Neural progenitor cell (in vitro differentiated cells): ENCODE data around the gene NPR3. TPM values are rescaled to one million over a fixed set of nuclear protein-coding genes. Genes with fewer than 3 reads are reported as not detected.

Source experiments
- DNase-seq: peaks from one replicate; pipeline ENCODE4 v3.0.0-alpha.2; 2016; ENCODE audit warnings: low spot score
- H2AFZ ChIP-seq: fragments of 200-600 bp; sonication (generic); replicated peaks from 2 replicates; pipeline ENCODE4 v1.6.1; 2016; ENCODE audit warnings: antibody characterized with exemption
- H3F3A ChIP-seq: fragments of 200-600 bp; sonication (generic); 2 replicates; pipeline ENCODE4 v1.6.1; 2016; ENCODE audit warnings: antibody characterized with exemption, low read depth
- H3K27ac ChIP-seq: fragments of 200-600 bp; sonication (generic); 2 replicates; pipeline ENCODE4 v1.5.1; 2016; ENCODE audit warnings: mild to moderate bottlenecking
- H3K27me3 ChIP-seq: fragments of 200-600 bp; sonication (generic); 2 replicates; pipeline ENCODE4 v1.6.1; 2016; ENCODE audit warnings: mild to moderate bottlenecking, moderate library complexity
- H3K36me3 ChIP-seq: fragments of 200-600 bp; sonication (generic); 2 replicates; pipeline ENCODE4 v1.5.1; 2016
- H3K4me1 ChIP-seq: fragments of 200-600 bp; sonication (generic); 2 replicates; pipeline ENCODE4 v1.6.1; 2016; ENCODE audit warnings: mixed run types
- H3K4me2 ChIP-seq: fragments of 200-600 bp; sonication (generic); 2 replicates; pipeline ENCODE4 v1.6.1; 2016
- H3K4me3 ChIP-seq: fragments of 200-600 bp; sonication (generic); 2 replicates; pipeline ENCODE4 v1.5.1; 2016
- H3K79me2 ChIP-seq: fragments of 200-600 bp; sonication (generic); 2 replicates; pipeline ENCODE4 v1.6.1; 2016; ENCODE audit warnings: low read depth
- H3K9ac ChIP-seq: fragments of 200-600 bp; sonication (generic); 2 replicates; pipeline ENCODE4 v1.6.1; 2016
- H3K9me3 ChIP-seq: fragments of 200-600 bp; sonication (generic); 2 replicates; pipeline ENCODE4 v1.5.1; 2016; ENCODE audit warnings: low read depth
- H4K20me1 ChIP-seq: fragments of 200-600 bp; sonication (generic); 2 replicates; pipeline ENCODE4 v1.6.1; 2016; ENCODE audit warnings: low read depth
- H3K27ac Mint-ChIP-seq: 3 replicates; pipeline ENCODE4 v1.8.0; 2021; ENCODE audit warnings: mixed read lengths
- H3K27me3 Mint-ChIP-seq: 2 replicates; pipeline ENCODE4 v1.8.0; 2022; ENCODE audit warnings: low read depth, mild to moderate bottlenecking, inconsistent platforms, moderate library complexity, mixed read lengths; ENCODE audit not compliant: insufficient read depth
- H3K36me3 Mint-ChIP-seq: 3 replicates; pipeline ENCODE4 v1.8.0; 2021; ENCODE audit warnings: mixed read lengths
- H3K4me1 Mint-ChIP-seq: 3 replicates; pipeline ENCODE4 v1.8.0; 2021; ENCODE audit warnings: mixed read lengths
- H3K4me3 Mint-ChIP-seq: 3 replicates; pipeline ENCODE4 v1.8.0; 2021; ENCODE audit warnings: mild to moderate bottlenecking, moderate library complexity, mixed read lengths
- H3K9me3 Mint-ChIP-seq: 3 replicates; pipeline ENCODE4 v1.8.0; 2020; ENCODE audit warnings: mixed read lengths
- CTCF ChIP-seq: fragments of 200-600 bp; sonication (generic); IDR thresholded peaks from 2 replicates; pipeline ENCODE4 v1.5.1; 2017; ENCODE audit warnings: antibody characterized with exemption, mild to moderate bottlenecking
- EZH2 ChIP-seq: fragments of 200-600 bp; sonication (generic); IDR thresholded peaks from 2 replicates; pipeline ENCODE4 v1.6.1; 2017; ENCODE audit warnings: antibody characterized with exemption, mild to moderate bottlenecking, moderate library complexity
- EZH2phosphoT487 ChIP-seq: fragments of 200-600 bp; sonication (generic); IDR thresholded peaks from 2 replicates; pipeline ENCODE4 v1.6.1; 2017; ENCODE audit warnings: antibody characterized with exemption
- total RNA-seq: library from RNA; depleted of rRNA; stranded (reverse); fragments of >200 nt; gene quantifications from 2 replicates; pipeline ENCODE4 v1.2.3, GENCODE V29; 2015; ENCODE audit warnings: low replicate concordance

NPR3 gene
- total RNA-seq, 1 donor from 2014 or later = not detected

DNA sequence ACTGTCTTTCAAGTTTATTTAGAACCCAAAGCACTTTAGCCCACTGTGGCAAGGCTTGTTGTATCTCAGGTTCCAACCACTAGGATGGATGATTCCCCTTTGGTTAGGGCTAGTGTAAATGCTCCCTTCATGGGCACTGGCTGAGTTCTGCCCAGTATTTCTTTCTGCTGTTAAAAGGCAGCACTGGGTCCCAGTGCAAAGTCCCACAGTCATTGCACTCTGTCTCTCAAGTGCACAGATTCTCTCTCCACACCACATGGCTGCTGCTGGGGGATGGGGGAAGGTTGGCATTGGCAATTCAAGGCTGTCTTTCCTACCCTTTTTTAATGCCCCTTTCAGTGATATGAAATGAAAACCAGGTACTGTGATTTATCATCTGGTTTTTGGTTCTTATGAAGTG is 7.2 kb upstream of the NPR3 start:
- Mint-ChIP-seq H3K27me3 (peaks cover 9% of the 10 kb centered on the region), H3K27ac (no peak overlapping the region)
- H3K36me3 ChIP-seq = no peaks in the 10 kb centered on the region

GRCh38 chr5:32707418-32707997 is 3.6 kb upstream of the NPR3 start:
- Histone ChIP-seq H3K4me2 (no peak overlapping the region), H3K79me2 (no peaks in the 10 kb centered on the region), H3F3A (peaks cover 9% of the 10 kb centered on the region), H3K9ac (no peak overlapping the region), H3K36me3 (no peaks in the 10 kb centered on the region), H2AFZ (no peak overlapping the region), H3K4me1 (peaks cover 25% of the 10 kb centered on the region), H3K27ac (no peak overlapping the region), H4K20me1 (peaks cover 6% of the 10 kb centered on the region), H3K9me3 (no peaks in the 10 kb centered on the region), H3K4me3 (no peak overlapping the region), H3K27me3 (peaks cover 52% of the 10 kb centered on the region)
- no peak for TF ChIP-seq EZH2phosphoT487
- peak; percentile 71 for TF ChIP-seq CTCF
- no peak for TF ChIP-seq EZH2
- Mint-ChIP-seq H3K27me3 (peaks cover 42% of the 10 kb centered on the region), H3K4me1 (peaks cover 8% of the 10 kb centered on the region), H3K9me3 (no peaks in the 10 kb centered on the region), H3K4me3 (no peak overlapping the region), H3K27ac (no peak overlapping the region), H3K36me3 (no peaks in the 10 kb centered on the region)
- DNase-seq = peak; percentile 52

More for the DNA sequence above, 7.2 kb upstream of the NPR3 start:
- Mint-ChIP-seq H3K4me3 (no peak overlapping the region), H3K36me3 (no peaks in the 10 kb centered on the region), H3K9me3 (no peaks in the 10 kb centered on the region), H3K4me1 (no peaks in the 10 kb centered on the region)
- Histone ChIP-seq H3K27me3 (peaks cover 16% of the 10 kb centered on the region), H4K20me1 (no peaks in the 10 kb centered on the region), H3K27ac (no peak overlapping the region), H3K4me1 (no peaks in the 10 kb centered on the region), H3K79me2 (no peaks in the 10 kb centered on the region), H3K4me2 (no peak overlapping the region), H3K9me3 (no peaks in the 10 kb centered on the region), H3K9ac (no peak overlapping the region), H3K4me3 (no peak overlapping the region), H2AFZ (no peak overlapping the region), H3F3A (no peaks in the 10 kb centered on the region)
- TF ChIP-seq EZH2phosphoT487 (no peak), CTCF (no peak), EZH2 (no peak)
- no peak for DNase-seq

DNA sequence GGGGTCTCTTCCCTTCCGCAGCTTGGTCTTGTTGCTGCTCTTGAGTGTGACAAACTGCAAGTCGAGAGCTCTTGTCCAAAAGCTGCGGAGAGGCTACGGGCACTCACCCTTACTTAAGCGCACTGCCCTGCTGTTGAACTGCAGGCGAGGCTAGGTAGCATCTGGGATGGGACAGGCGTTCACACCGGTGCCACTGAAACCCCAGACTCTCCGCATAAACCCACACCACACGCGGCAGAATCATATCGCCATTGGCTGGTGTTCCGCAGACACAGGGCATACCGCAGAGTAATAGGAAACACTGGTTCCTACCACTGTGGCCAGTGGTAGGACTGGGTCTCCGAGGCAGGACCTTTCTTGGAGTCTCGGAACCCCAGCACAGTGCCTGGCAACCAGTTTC is 2.2 kb upstream of the NPR3 start:
- TF ChIP-seq EZH2 (no peak), EZH2phosphoT487 (no peak), CTCF (no peak)
- peak; percentile 47 for DNase-seq
- Mint-ChIP-seq H3K27me3 (peaks cover 54% of the 10 kb centered on the region), H3K36me3 (no peaks in the 10 kb centered on the region), H3K4me3 (peak overlapping the region; percentile 78), H3K9me3 (no peaks in the 10 kb centered on the region), H3K4me1 (peaks cover 14% of the 10 kb centered on the region), H3K27ac (no peak overlapping the region)
- H3K36me3 ChIP-seq = no peaks in the 10 kb centered on the region
- peak overlapping the region; percentile 93 for H3K4me2 ChIP-seq
- H3F3A ChIP-seq = peaks cover 9% of the 10 kb centered on the region
- H3K27ac ChIP-seq = no peak overlapping the region
- H3K4me1 ChIP-seq = peaks cover 39% of the 10 kb centered on the region
- no peak overlapping the region for H3K9ac ChIP-seq
- no peaks in the 10 kb centered on the region for H3K79me2 ChIP-seq
- peaks cover 66% of the 10 kb centered on the region for H3K27me3 ChIP-seq
- H2AFZ ChIP-seq = no peak overlapping the region
- H3K4me3 ChIP-seq = peak overlapping the region; percentile 53
- peaks cover 13% of the 10 kb centered on the region for H4K20me1 ChIP-seq
- no peaks in the 10 kb centered on the region for H3K9me3 ChIP-seq
